Epithelial cell of alveolus of lung (primary cell): Measurements from ENCODE around the gene ARMCX2. TPM values are rescaled to one million over a fixed set of nuclear protein-coding genes. Genes with fewer than 3 reads are reported as not detected.

Source experiments
- total RNA-seq: library from RNA; depleted of rRNA; stranded (reverse); fragments of >200 nt; gene quantifications from 2 replicates; pipeline ENCODE4 v1.2.1, GENCODE V29; 2015

ARMCX2 gene
- 65.1 and 98.9 TPM in 2 replicates for total RNA-seq

DNA sequence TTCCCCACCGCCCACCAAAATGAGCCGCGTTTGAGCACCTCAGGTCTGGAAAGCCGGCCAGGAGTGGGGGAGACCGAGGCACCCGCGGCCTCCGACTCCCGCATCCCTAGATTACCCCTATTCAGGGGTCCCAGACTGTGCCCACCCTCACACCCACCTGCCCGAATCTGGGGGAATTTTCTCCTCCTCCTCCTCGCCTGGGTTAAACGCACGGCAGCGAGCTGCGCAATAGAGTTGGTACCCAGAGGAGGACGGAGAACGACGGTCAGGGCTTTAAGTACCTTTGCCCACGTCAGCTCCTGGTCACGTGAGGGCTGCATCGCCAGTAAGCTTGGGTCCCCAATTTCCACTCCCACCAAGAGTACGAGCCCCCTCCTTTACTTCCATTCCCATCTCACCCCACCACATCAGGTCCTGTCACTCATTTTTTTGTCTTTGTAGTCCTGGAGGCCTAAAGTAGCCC lies at the start of gene ARMCX2:
ARMCX2 (minus strand) TSS at position 250 of the 463 bp plus-strand sequence. CDS start 2,262 bp downstream, outside the sequence.

DNA sequence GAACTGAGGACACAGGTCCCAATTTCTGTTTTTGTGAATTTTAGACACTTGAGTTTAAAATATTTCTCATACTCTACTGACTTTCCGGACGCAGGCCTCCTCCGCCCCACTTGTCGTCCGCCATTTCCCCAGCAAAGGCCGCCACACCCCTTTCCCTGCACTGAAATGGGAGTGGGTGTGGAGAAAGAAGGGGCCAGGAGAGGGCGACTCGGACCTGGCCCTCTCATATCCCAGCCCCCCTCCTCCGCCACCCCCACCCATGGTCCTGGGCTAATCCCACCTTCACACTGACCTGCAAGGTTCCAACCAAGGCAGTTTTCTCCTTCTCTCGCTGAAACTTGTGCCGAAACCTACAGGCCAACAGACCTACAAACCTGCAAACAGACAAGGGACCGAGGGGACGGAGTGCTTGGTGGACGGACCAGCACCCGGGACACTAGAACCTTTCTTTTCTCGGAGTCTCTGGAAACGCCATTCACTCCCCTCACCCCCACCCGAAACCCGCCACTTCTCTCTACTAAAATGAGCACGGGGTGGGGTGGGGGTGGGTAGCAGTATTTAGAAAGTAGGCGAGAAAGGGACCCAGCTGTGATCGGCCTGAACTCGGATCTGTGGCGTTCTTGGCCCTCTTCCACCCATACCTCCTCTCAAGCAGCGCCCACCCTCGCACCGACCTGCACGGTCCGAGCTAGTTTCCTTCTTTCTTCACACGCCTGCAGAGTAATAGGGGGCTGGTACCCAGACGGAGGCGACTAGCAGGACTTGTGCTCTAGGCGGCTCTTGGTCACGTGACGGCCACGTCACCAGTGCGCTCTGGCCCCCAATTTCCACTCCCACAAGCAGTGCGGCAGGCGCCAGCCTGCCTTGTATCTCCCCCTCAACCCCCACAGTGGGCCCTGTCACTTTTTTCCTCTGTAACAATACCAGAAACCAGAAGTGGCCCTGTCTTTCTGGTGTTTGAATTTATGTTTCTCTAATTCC lies 42.1 kb downstream of the ARMCX2 start, which contains the start of gene ARMCX6:
ARMCX6 (minus strand) TSS at position 790 of the 981 bp plus-strand sequence. CDS start 1,380 bp downstream, outside the sequence.

Other genes with a start within 250 kb of the ARMCX2 start
- 3.1 and 4.4 TPM in 2 replicates for gene ARMCX4, start 174.4 kb downstream of the ARMCX2 start, total RNA-seq
- gene ARMCX1, start 109.3 kb downstream of the ARMCX2 start, total RNA-seq: 19.3 and 25.5 TPM in 2 replicates
- 30.0 and 30.3 TPM in 2 replicates for gene ARMCX6, start 41.9 kb downstream of the ARMCX2 start, total RNA-seq
- gene ARMCX3, start 36.7 kb downstream of the ARMCX2 start, total RNA-seq: 26.0 and 46.7 TPM in 2 replicates